ENCODE results near the gene MRPL12.

DNA sequence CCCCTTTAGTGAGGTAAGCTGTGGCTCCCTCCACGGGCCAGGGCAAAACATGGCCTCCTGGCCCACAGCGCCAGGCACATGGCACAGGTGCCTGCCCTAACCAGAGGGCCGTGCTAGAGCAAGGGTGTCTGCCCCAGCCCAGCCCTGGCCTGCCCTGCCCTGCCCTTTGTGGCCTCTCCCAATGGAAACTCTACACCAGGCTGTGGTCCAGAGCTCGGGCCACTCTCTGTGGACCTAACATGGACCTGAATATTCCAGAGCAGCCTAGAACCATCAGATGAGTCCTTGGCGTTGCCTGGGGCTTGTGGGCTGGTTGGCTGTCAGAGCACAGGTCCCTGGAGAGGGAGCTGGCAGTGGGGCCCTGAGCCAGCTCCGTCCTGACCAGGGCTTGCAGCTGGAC, 8.0 kb upstream of the MRPL12 start:
- TF ChIP-seq, protein P1, sequence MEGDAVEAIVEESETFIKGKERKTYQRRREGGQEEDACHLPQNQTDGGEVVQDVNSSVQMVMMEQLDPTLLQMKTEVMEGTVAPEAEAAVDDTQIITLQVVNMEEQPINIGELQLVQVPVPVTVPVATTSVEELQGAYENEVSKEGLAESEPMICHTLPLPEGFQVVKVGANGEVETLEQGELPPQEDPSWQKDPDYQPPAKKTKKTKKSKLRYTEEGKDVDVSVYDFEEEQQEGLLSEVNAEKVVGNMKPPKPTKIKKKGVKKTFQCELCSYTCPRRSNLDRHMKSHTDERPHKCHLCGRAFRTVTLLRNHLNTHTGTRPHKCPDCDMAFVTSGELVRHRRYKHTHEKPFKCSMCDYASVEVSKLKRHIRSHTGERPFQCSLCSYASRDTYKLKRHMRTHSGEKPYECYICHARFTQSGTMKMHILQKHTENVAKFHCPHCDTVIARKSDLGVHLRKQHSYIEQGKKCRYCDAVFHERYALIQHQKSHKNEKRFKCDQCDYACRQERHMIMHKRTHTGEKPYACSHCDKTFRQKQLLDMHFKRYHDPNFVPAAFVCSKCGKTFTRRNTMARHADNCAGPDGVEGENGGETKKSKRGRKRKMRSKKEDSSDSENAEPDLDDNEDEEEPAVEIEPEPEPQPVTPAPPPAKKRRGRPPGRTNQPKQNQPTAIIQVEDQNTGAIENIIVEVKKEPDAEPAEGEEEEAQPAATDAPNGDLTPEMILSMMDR (IDR thresholded peaks at IDR 0.05) = no peak
- no peak for TF ChIP-seq POLR2A (IDR thresholded peaks at IDR 0.05)
